NCI-H82 (cell line): Measurements from ENCODE around the gene SHROOM4.

Source experiments
- DNase-seq: peaks from one replicate; lab custom pipeline; 2025; lab: John Stamatoyannopoulos, UW

SHROOM4 gene

GRCh38 chrX:50707955-50708699 is 105.9 kb downstream of the SHROOM4 start:
- DNase-seq, result no peak

- peak; percentile 21 for DNase-seq
Observed at GRCh38 chrX:50707405-50707804, 106.6 kb downstream of the SHROOM4 start.

GRCh38 chrX:50705042-50705441 is 109.0 kb downstream of the SHROOM4 start:
- no peak for DNase-seq

- DNase-seq, result no peak
Observed at GRCh38 chrX:50704360-50704759, 109.6 kb downstream of the SHROOM4 start.

GRCh38 chrX:50700921-50701320 is 113.1 kb downstream of the SHROOM4 start:
- peak; percentile 71 for DNase-seq

- DNase-seq, result no peak
Observed at GRCh38 chrX:50698944-50699343, 115.0 kb downstream of the SHROOM4 start.

- no peak for DNase-seq
Observed at GRCh38 chrX:50697691-50698090, 116.3 kb downstream of the SHROOM4 start.

GRCh38 chrX:50691820-50692219 is 122.2 kb downstream of the SHROOM4 start:
- DNase-seq, result peak; percentile 75

GRCh38 chrX:50684871-50685270 is 129.1 kb downstream of the SHROOM4 start:
- DNase-seq, result no peak

- peak; percentile 7 for DNase-seq
Observed at GRCh38 chrX:50680990-50681389, 133.0 kb downstream of the SHROOM4 start.

GRCh38 chrX:50677789-50678188 is 136.2 kb downstream of the SHROOM4 start:
- no peak for DNase-seq

GRCh38 chrX:50671661-50672060 is 142.3 kb downstream of the SHROOM4 start:
- DNase-seq, result no peak

- DNase-seq, result no peak
Observed at GRCh38 chrX:50668860-50669259, 145.1 kb downstream of the SHROOM4 start.

GRCh38 chrX:50648156-50648555 is 165.8 kb downstream of the SHROOM4 start:
- DNase-seq, result no peak

- no peak for DNase-seq
Observed at GRCh38 chrX:50644496-50644895, 169.5 kb downstream of the SHROOM4 start.

- DNase-seq, result no peak
Observed at GRCh38 chrX:50643525-50644137, 170.4 kb downstream of the SHROOM4 start.

GRCh38 chrX:50638123-50638522 is 175.9 kb downstream of the SHROOM4 start:
- DNase-seq, result no peak

- peak; percentile 11 for DNase-seq
Observed at GRCh38 chrX:50635817-50636365, 178.1 kb downstream of the SHROOM4 start.

- no peak for DNase-seq
Observed at GRCh38 chrX:50635162-50635561, 178.8 kb downstream of the SHROOM4 start.

GRCh38 chrX:50629774-50630173 is 184.2 kb downstream of the SHROOM4 start:
- DNase-seq, result no peak

GRCh38 chrX:50627696-50628095 is 186.3 kb downstream of the SHROOM4 start:
- no peak for DNase-seq

GRCh38 chrX:50626432-50626831 is 187.6 kb downstream of the SHROOM4 start:
- no peak for DNase-seq

- DNase-seq, result no peak
Observed at GRCh38 chrX:50622751-50623150, 191.2 kb downstream of the SHROOM4 start.
